Gastrocnemius medialis (tissue), 4 donors: ENCODE measurements around the gene SATB2. TPM values are rescaled to one million over a fixed set of nuclear protein-coding genes. Genes with fewer than 3 reads are reported as not detected.

ENCODE experiments used
- ATAC-seq, 2 donors: fragments of 150-250 bp; one replicate each; pipeline ENCODE4 v1.9.1; 2016
- DNase-seq, 2 donors: peaks; one replicate each; pipeline ENCODE4 v3.0.0-alpha.2; 2019
- H3K27ac ChIP-seq, 4 donors: fragments of 200-600 bp; sonication (generic); 1 replicate in 1 of 4; 2 replicates in 3 of 4; pipeline ENCODE4 v1.5.1; 2016 to 2018; ENCODE audit warnings: mild to moderate bottlenecking in 2 of 4, moderate library complexity in 1 of 4
- H3K27me3 ChIP-seq, 3 donors: fragments of 200-600 bp; sonication (generic) in 2 of 3; 1 replicate in 1 of 3; 2 replicates in 2 of 3; pipeline versions ENCODE4 v1.5.1 to v1.6.0; 2016 to 2019; ENCODE audit warnings: mild to moderate bottlenecking in 1 of 3, moderate library complexity in 1 of 3
- H3K36me3 ChIP-seq, 2 donors: fragments of 200-600 bp; sonication (generic) in 1 of 2; one replicate each; pipeline ENCODE4 v1.5.1; 2017 to 2018
- H3K4me1 ChIP-seq, 2 donors: fragments of 200-600 bp; sonication (generic) in 1 of 2; one replicate each; pipeline ENCODE4 v1.5.1; 2016 to 2017; ENCODE audit warnings: mild to moderate bottlenecking in 2 of 2
- H3K4me3 ChIP-seq, 4 donors: fragments of 200-600 bp; sonication (generic) in 3 of 4; 1 replicate in 1 of 4; 2 replicates in 3 of 4; pipeline ENCODE4 v1.5.1; 2016 to 2019; ENCODE audit warnings: mild to moderate bottlenecking in 2 of 4
- H3K9me3 ChIP-seq, 3 donors: fragments of 200-600 bp; sonication (generic) in 2 of 3; 1 replicate in 1 of 3; 2 replicates in 2 of 3; pipeline ENCODE4 v1.5.1; 2016 to 2019
- CTCF ChIP-seq, 5 experiments: fragments of 450-650 bp in 3 of 5; fragments of 200-600 bp in 2 of 5; sonication (generic) in 2 of 5; IDR thresholded peaks in 4 of 5; conservative IDR thresholded peaks in 1 of 5; 1 replicate in 4 of 5; 2 replicates in 1 of 5; pipeline ENCODE4 v1.5.1; 2016 to 2019; ENCODE audit warnings: antibody characterized with exemption in 5 of 5, mild to moderate bottlenecking in 3 of 5, moderate library complexity in 3 of 5
- POLR2A ChIP-seq, 2 donors: fragments of 450-650 bp; IDR thresholded peaks; one replicate each; pipeline ENCODE4 v1.6.1; 2017; ENCODE audit warnings: antibody characterized with exemption in 2 of 2, mild to moderate bottlenecking in 2 of 2, moderate library complexity in 2 of 2
- in situ Hi-C, 4 donors: fragments of 200-750 bp; cut with MboI; loops; one replicate each; pipeline versions ENCODE4 v1.15.0 to v1.8.0; 2017; ENCODE audit warnings: low sequenced_read_pairs in 4 of 4
- intact Hi-C: fragments of 100-400 bp; cut with DNase I; formaldehyde crosslinking; loops from one replicate; pipeline ENCODE4 v1.15.1; 2023; ENCODE audit warnings: low total_unique reads
- total RNA-seq, 4 donors: library from RNA; depleted of rRNA; stranded (reverse); fragments of >200 nt; gene quantifications; one replicate each; pipeline versions ENCODE4 v1.1.0 to v1.2.3, GENCODE V29; 2016

SATB2 gene
- total RNA-seq, 4 donors from 2014 or later, result 2.0 to 6.4 (median 4.5) TPM

GRCh38 chr2:199464606-199465352 is 7.0 kb upstream of the SATB2 start:
- Histone ChIP-seq H3K36me3 (no peaks in the 10 kb centered on the region), H3K4me1 (peaks cover 17 to 27% of the 10 kb centered on the region in 2 donors), H3K4me3 (peak overlapping the region; percentile 55 to 86 (median 66)), H3K9me3 (no peaks in the 10 kb centered on the region), H3K27me3 (peaks cover 96 to 97% (median 96%) of the 10 kb centered on the region in 3 donors), H3K27ac (no peak overlapping the region)
- intact Hi-C loops (loop anchor here (10.0 kb wide), 2 partner anchors 1660 to 1760 kb away; partner anchors contain the start of genes MARS2 and PLCL1), in situ Hi-C loops (no loop called here)
- ATAC-seq (no peak), DNase-seq (no peak)
- no peak for TF ChIP-seq POLR2A (IDR thresholded peaks at IDR 0.05)

DNA sequence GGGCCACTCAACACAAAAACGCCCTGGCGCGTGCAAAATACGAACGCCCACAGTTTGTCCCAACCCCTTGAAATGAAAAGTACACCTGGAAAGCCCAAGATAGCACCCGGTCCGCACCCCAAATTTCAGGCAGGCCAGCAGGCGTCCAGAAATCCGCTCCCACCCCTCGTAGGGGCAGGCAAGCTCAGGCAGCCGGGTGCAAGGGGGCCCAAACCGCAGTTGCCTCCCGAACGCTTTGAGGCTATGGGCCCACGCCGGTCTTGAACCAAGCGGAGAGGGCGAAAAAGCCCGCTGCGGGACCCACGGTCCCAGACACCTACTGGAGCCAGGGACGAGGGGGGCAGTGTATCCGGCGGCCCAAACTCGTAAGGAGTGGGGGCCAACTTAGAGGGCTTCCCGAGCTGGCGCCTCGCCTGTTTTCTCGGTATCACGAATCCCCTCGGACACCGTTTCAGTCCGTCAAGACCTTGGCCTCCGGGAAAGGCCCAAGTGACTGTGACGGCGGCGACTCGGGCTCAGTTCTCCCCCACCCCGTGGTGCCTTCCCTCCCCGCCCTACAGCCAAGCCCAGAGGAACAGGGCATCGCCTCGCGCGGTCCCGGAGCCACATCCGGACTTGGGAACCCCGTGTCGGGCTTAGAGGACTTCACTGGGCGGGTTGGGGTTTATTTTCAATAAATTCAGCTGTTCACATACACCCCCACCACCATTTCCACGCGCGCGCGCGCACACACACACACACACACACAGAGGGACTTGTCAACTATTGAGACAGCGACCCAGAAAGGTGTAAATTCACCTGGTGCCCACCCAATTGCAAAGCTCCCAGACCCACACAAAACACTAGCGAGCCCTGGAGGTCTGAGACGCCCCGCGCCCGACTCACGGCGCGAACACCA is 6.2 kb upstream of the SATB2 start:
- peaks cover 88 to 89% (median 88%) of the 10 kb centered on the region in 3 donors for H3K27me3 ChIP-seq
- ATAC-seq (no peak), DNase-seq (no peak)
- H3K9me3 ChIP-seq, result no peaks in the 10 kb centered on the region
- in situ Hi-C loops, result no loop called here
- H3K36me3 ChIP-seq, result no peaks in the 10 kb centered on the region
- TF ChIP-seq CTCF (IDR thresholded peaks at IDR 0.05 in 4 of 5, conservative IDR thresholded peaks at IDR 0.05 in 1 of 5) (no peak), POLR2A (IDR thresholded peaks at IDR 0.05) (no peak)
- intact Hi-C loops, result loop anchor here (10.0 kb wide), 2 partner anchors 1659 to 1759 kb away; partner anchors contain the start of genes MARS2 and PLCL1
- peak overlapping the region; percentile 55 to 86 (median 66) for H3K4me3 ChIP-seq
- peaks cover 15 to 27% of the 10 kb centered on the region in 2 donors for H3K4me1 ChIP-seq
- H3K27ac ChIP-seq, result peak overlapping the region in 3 of 4 donors; percentile 15 to 48 (median 43)

DNA sequence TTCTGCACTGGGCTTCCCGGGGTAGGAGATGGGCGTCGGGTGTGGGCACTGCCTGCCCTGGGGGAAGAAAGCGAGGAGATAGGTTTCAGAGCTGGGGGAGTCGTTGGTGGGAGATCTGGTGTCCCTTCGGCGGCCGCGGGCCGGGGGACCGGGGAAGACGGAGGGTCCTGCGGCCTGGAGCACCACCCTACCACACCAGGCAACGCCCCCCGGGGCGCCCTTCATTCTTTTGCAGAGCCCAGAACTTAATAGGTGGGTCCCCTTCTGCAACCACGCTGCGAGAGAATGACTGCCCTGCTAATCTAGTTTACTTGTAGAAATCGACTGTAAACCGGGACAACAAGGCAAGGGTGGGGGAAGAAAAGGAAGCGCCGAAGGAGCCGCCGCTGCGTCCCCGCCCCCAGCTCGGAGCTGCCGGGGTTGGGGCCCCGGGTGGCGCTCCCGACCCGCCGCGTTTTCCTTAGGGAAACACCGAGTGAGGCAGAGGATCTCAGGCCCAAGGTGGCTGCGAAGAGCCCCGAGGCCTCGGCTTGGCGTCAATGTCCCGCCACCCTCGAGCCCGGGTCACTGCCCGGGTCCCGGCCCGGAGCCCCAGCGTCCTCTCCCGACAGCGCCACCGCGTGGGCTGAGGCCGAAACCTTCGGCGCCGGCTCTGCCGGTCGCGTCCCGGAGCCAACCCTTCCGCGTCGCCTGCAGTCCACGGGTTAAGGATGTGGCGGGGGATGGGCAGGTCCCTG is 5.4 kb upstream of the SATB2 start:
- peak; percentile 38 to 51 for ATAC-seq
- intact Hi-C loops (loop anchor here (10.0 kb wide), 2 partner anchors 1658 to 1758 kb away; partner anchors contain the start of genes MARS2 and PLCL1), in situ Hi-C loops (no loop called here)
- H3K27me3 ChIP-seq, result peaks cover 79 to 80% (median 80%) of the 10 kb centered on the region in 3 donors
- H3K4me3 ChIP-seq, result peak overlapping the region; percentile 55 to 86 (median 66)
- H3K36me3 ChIP-seq, result no peaks in the 10 kb centered on the region
- peak overlapping the region in 3 of 4 donors; percentile 45 to 53 (median 48) for H3K27ac ChIP-seq
- TF ChIP-seq POLR2A (IDR thresholded peaks at IDR 0.05) (no peak), CTCF (IDR thresholded peaks at IDR 0.05 in 4 of 5, conservative IDR thresholded peaks at IDR 0.05 in 1 of 5) (peak; percentile 57 to 85 (median 76))
- DNase-seq, result peak in 1 of 2 donors; percentile 52
- no peaks in the 10 kb centered on the region for H3K9me3 ChIP-seq
- H3K4me1 ChIP-seq, result peaks cover 12 to 27% of the 10 kb centered on the region in 2 donors

DNA sequence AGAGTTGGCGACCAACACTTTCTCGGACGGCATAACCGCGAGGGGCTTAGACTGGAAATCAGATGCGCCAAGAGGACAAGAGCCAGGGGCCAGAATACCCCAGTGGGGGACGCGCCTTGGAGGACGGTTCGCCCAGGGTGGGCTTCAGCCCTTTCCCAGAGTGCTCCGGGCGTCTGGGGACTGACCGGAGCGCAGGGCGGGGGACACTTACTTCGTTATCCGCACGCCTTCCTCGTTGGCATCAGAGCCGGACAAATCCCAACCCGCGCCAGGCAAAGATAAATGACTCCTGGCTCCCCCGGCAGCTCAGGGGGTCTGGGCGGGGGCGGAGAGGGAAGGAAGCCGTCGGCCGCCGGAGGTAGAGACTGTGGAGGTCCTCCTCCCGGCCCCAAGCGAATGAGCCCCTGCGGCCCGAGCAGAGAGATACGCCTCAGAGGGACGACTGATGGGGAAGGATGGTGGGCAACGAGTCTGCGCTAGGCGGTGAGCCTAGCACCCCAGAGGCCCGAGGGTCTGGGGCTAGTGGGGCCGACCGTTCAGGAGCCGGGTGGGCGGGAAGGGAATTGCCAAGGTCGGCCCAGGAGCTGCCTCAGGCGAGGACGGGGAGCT is 4.7 kb upstream of the SATB2 start:
- ATAC-seq (no peak), DNase-seq (no peak)
- peaks cover 76 to 77% (median 77%) of the 10 kb centered on the region in 3 donors for H3K27me3 ChIP-seq
- peak overlapping the region; percentile 55 to 86 (median 66) for H3K4me3 ChIP-seq
- no peaks in the 10 kb centered on the region for H3K36me3 ChIP-seq
- TF ChIP-seq CTCF (IDR thresholded peaks at IDR 0.05 in 4 of 5, conservative IDR thresholded peaks at IDR 0.05 in 1 of 5) (no peak), POLR2A (IDR thresholded peaks at IDR 0.05) (no peak)
- no peaks in the 10 kb centered on the region for H3K9me3 ChIP-seq
- in situ Hi-C loops (no loop called here), intact Hi-C loops (loop anchor here (10.0 kb wide), 2 partner anchors 1658 to 1758 kb away; partner anchors contain the start of genes MARS2 and PLCL1)
- no peak overlapping the region for H3K27ac ChIP-seq
- peaks cover 14 to 32% of the 10 kb centered on the region in 2 donors for H3K4me1 ChIP-seq
